Measurements from ENCODE around the gene PCARE. TPM values are rescaled to one million over a fixed set of nuclear protein-coding genes. Genes with fewer than 3 reads are reported as not detected.

PCARE gene
- total and polyA plus RNA-seq, 7 donors: under 0.01 to 0.14 TPM; not detected in 5

GRCh38 chr2:29015701-29016470 is 58.4 kb downstream of the PCARE start:
- WGBS, 2 donors: 79 to 83% methylated on average over 17 of the region's 17 CpGs
- H3K36me3 ChIP-seq: no peaks in the 10 kb centered on the region
- peaks cover 0 to 28% (median 20%) of the 10 kb centered on the region in 4 donors for H3K4me1 ChIP-seq
- peak overlapping the region in 1 of 4 donors; percentile 7 for H3K27ac ChIP-seq
- intact Hi-C loops (cut with DNase I): no loop called here
- DNase-seq: no peak
- no peaks in the 10 kb centered on the region for H3K9me3 ChIP-seq
- H3K4me3 ChIP-seq: no peak overlapping the region
- H3K27me3 ChIP-seq: no peaks in the 10 kb centered on the region
- no peak for TF ChIP-seq EP300 (IDR thresholded peaks at IDR 0.05)

DNA sequence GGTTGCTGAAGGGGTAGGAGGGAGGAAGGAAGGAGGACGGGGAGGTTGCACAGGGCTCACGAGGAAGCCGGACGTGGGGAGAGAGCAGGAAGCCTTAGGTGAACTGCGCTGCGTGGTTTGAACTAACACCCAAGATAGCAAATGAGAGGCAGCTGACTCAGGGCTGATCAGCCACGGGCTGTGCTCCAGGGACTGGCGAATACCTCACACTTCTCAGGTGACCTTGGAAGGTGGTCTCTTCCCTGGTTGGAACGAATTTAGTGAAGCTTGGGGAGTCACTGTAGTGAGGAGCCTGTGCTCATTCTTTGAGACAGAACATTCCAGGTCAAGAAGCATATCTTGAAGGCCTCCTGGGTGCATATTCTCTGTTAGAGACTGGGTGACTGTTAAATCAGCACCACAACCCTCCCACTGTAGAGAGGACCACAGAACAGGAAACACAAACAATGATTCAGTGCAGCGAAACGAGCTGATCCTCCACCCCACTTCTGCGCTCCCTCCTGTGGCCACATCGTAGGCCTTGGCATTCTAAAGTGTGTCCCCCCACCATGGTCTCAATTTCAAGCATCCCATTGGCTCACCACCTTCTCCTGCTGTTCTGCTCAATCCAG is 59.4 kb downstream of the PCARE start:
- DNase-seq: no peak
- 39 to 74% methylated on average over 13 of the region's 13 CpGs for WGBS, 2 donors
- H3K9me3 ChIP-seq: no peaks in the 10 kb centered on the region
- H3K27me3 ChIP-seq: no peaks in the 10 kb centered on the region
- intact Hi-C loops (cut with DNase I): no loop called here
- H3K36me3 ChIP-seq: no peaks in the 10 kb centered on the region
- H3K4me3 ChIP-seq: no peak overlapping the region
- no peak overlapping the region for H3K27ac ChIP-seq
- H3K4me1 ChIP-seq: peaks cover 0 to 31% (median 22%) of the 10 kb centered on the region in 4 donors
- TF ChIP-seq EP300 (IDR thresholded peaks at IDR 0.05): no peak
- TF ChIP-seq, protein P1, sequence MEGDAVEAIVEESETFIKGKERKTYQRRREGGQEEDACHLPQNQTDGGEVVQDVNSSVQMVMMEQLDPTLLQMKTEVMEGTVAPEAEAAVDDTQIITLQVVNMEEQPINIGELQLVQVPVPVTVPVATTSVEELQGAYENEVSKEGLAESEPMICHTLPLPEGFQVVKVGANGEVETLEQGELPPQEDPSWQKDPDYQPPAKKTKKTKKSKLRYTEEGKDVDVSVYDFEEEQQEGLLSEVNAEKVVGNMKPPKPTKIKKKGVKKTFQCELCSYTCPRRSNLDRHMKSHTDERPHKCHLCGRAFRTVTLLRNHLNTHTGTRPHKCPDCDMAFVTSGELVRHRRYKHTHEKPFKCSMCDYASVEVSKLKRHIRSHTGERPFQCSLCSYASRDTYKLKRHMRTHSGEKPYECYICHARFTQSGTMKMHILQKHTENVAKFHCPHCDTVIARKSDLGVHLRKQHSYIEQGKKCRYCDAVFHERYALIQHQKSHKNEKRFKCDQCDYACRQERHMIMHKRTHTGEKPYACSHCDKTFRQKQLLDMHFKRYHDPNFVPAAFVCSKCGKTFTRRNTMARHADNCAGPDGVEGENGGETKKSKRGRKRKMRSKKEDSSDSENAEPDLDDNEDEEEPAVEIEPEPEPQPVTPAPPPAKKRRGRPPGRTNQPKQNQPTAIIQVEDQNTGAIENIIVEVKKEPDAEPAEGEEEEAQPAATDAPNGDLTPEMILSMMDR (IDR thresholded peaks at IDR 0.05): no peak

- Histone ChIP-seq H3K4me1 (peaks cover 0 to 31% (median 22%) of the 10 kb centered on the region in 4 donors), H3K4me3 (no peak overlapping the region), H3K27me3 (no peaks in the 10 kb centered on the region), H3K36me3 (no peaks in the 10 kb centered on the region), H3K27ac (no peak overlapping the region), H3K9me3 (no peaks in the 10 kb centered on the region)
- 60 to 77% methylated on average over 8 of the region's 8 CpGs for WGBS, 2 donors
- DNase-seq: no peak
- intact Hi-C loops (cut with DNase I): no loop called here
- TF ChIP-seq POLR2AphosphoS5 (IDR thresholded peaks at IDR 0.05) (no peak), POLR2A (IDR thresholded peaks at IDR 0.05) (no peak), EP300 (IDR thresholded peaks at IDR 0.05) (no peak)
- TF ChIP-seq, protein P1 (IDR thresholded peaks at IDR 0.05): no peak
Observed at GRCh38 chr2:29014331-29014730, 60.0 kb downstream of the PCARE start.

DNA sequence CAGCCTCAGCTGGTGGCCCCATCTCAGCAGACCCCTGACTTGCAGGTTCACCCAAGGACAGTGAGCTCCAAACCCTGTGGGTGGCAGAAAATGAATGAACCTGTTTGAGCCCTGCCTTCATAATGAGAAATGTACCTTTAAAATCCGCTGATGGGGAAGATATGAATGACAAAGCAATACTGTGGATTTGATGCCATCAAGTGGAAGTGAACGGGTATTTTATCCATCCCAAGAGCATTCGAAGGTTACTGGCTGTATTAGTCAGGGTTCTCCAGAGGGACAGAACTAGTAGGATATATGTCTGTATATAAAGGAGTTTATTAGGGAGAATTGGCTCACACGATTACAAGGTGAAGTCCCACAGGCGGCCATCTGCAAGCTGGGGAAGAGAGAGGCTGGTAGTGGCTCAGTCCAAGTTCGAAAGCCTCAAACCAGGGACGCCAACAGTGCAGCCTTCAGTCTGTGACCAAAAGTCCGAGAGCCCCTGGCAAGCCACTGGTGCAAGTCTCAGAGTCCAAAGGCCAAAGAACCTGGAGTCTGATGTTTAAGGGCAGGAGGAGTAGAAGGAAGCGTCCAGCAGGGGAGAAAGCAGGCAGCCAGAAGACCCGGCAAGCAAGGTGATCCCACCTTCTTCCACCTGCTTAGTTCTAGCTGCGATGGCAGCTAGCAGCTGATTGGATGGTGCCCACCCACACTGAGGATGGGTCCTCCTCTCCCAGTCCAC is 61.1 kb downstream of the PCARE start:
- intact Hi-C loops (cut with DNase I): loop anchor here (1.0 kb wide), 1 partner anchor 55 kb away; no protein-coding TSS in a partner anchor
- DNase-seq: no peak
- Histone ChIP-seq H3K27me3 (no peaks in the 10 kb centered on the region), H3K27ac (no peak overlapping the region), H3K4me1 (peaks cover 0 to 31% (median 22%) of the 10 kb centered on the region in 4 donors), H3K4me3 (no peak overlapping the region), H3K9me3 (no peaks in the 10 kb centered on the region), H3K36me3 (no peaks in the 10 kb centered on the region)
- no peak for TF ChIP-seq EP300 (IDR thresholded peaks at IDR 0.05)
- TF ChIP-seq, protein P1 (IDR thresholded peaks at IDR 0.05): no peak
- TF ChIP-seq POLR2AphosphoS5 (IDR thresholded peaks at IDR 0.05): no peak
- 43 to 74% methylated on average over 11 of the region's 11 CpGs for WGBS, 2 donors

DNA sequence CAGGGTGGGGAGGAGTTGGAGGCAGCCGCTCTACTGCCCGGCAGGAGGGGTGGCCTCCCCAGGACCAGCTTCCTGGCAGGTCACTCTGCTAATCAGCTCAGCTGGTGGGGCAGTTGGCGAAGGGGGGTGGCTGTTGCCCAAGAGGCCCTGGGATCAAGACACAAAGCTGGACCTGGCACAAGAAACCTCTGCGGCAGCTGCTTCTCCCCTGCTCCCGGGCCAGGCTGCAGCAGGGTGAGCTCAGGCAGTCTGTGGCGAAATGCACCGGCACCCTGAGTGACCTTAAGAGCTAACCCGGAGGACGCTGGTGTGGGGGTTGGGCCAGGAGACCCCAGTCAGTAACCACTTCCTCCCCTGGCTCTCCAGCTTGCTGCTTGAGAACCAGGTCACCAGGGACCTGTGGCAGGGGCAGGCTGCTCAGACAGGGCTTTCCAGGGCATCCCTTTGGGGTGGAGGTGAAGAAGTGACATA is 62.1 kb downstream of the PCARE start:
- no peaks in the 10 kb centered on the region for H3K27me3 ChIP-seq
- no peaks in the 10 kb centered on the region for H3K36me3 ChIP-seq
- intact Hi-C loops (cut with DNase I): no loop called here
- H3K27ac ChIP-seq: peak overlapping the region in 1 of 4 donors; percentile 54
- H3K9me3 ChIP-seq: no peaks in the 10 kb centered on the region
- peak; percentile 77 for DNase-seq
- H3K4me3 ChIP-seq: no peak overlapping the region
- 44 to 63% methylated on average over 9 of the region's 9 CpGs for WGBS, 2 donors
- no peak for TF ChIP-seq EP300 (IDR thresholded peaks at IDR 0.05)
- TF ChIP-seq, protein P1 (IDR thresholded peaks at IDR 0.05): no peak
- no peak for TF ChIP-seq POLR2A (IDR thresholded peaks at IDR 0.05)
- TF ChIP-seq POLR2AphosphoS5 (IDR thresholded peaks at IDR 0.05): no peak
- H3K4me1 ChIP-seq: peaks cover 0 to 31% (median 22%) of the 10 kb centered on the region in 4 donors

All from sigmoid colon (tissue), 7 donors.